ENCODE results near the gene MYO1E.

MYO1E gene

GRCh38 chr15:59366333-59367021 is 6.2 kb downstream of the MYO1E start:
- DNase-seq (ENCODE audit: low read depth, low spot score): no peak
- Histone ChIP-seq H3K9ac (ENCODE audit: insufficient read length) (no peak overlapping the region), H3K4me3 (no peak overlapping the region), H3K9me3 (ENCODE audit: low read depth, low read length) (no peaks in the 10 kb centered on the region), H3K27ac (no peak overlapping the region), H3K36me3 (ENCODE audit: insufficient read depth, low read length) (no peaks in the 10 kb centered on the region)
- TF ChIP-seq POLR2AphosphoS5 (IDR thresholded peaks at IDR 0.05; ENCODE audit: borderline replicate concordance, low read depth, low read length) (no peak), EZH2 (IDR thresholded peaks at IDR 0.05) (no peak)

- Histone ChIP-seq H3K4me3 (no peak overlapping the region), H3K9me3 (ENCODE audit: low read depth, low read length) (no peaks in the 10 kb centered on the region), H3K36me3 (ENCODE audit: insufficient read depth, low read length) (no peaks in the 10 kb centered on the region), H3K9ac (ENCODE audit: insufficient read length) (no peak overlapping the region), H3K27ac (no peak overlapping the region)
- TF ChIP-seq POLR2AphosphoS5 (IDR thresholded peaks at IDR 0.05; ENCODE audit: borderline replicate concordance, low read depth, low read length) (no peak), EZH2 (IDR thresholded peaks at IDR 0.05) (no peak), FOXP2 (optimal IDR thresholded peaks at IDR 0.05; ENCODE audit: control extremely low read depth, extremely low read length, insufficient read depth) (no peak)
- no peak for DNase-seq (ENCODE audit: low read depth, low spot score)
Measured at GRCh38 chr15:59364248-59364647, 8.4 kb downstream of the MYO1E start.

- H3K9me3 ChIP-seq (ENCODE audit: low read depth, low read length): no peaks in the 10 kb centered on the region
- DNase-seq (ENCODE audit: low read depth, low spot score): no peak
- H3K36me3 ChIP-seq (ENCODE audit: insufficient read depth, low read length): no peaks in the 10 kb centered on the region
- no peak overlapping the region for H3K4me3 ChIP-seq
- no peak overlapping the region for H3K27ac ChIP-seq
- no peak for TF ChIP-seq EZH2 (IDR thresholded peaks at IDR 0.05)
- TF ChIP-seq POLR2AphosphoS5 (IDR thresholded peaks at IDR 0.05; ENCODE audit: borderline replicate concordance, low read depth, low read length): no peak
- TF ChIP-seq FOXP2 (optimal IDR thresholded peaks at IDR 0.05; ENCODE audit: control extremely low read depth, extremely low read length, insufficient read depth): no peak
- no peak overlapping the region for H3K9ac ChIP-seq (ENCODE audit: insufficient read length)
Measured at GRCh38 chr15:59362331-59362730, 10.3 kb downstream of the MYO1E start.

GRCh38 chr15:59360896-59361295 is 11.8 kb downstream of the MYO1E start:
- Histone ChIP-seq H3K9ac (ENCODE audit: insufficient read length) (no peak overlapping the region), H3K4me3 (no peak overlapping the region), H3K36me3 (ENCODE audit: insufficient read depth, low read length) (no peaks in the 10 kb centered on the region), H3K27ac (no peak overlapping the region), H3K9me3 (ENCODE audit: low read depth, low read length) (no peaks in the 10 kb centered on the region)
- TF ChIP-seq EZH2 (IDR thresholded peaks at IDR 0.05): no peak
- TF ChIP-seq FOXP2 (optimal IDR thresholded peaks at IDR 0.05; ENCODE audit: control extremely low read depth, extremely low read length, insufficient read depth): no peak
- no peak for TF ChIP-seq POLR2AphosphoS5 (IDR thresholded peaks at IDR 0.05; ENCODE audit: borderline replicate concordance, low read depth, low read length)
- no peak for DNase-seq (ENCODE audit: low read depth, low spot score)

GRCh38 chr15:59360305-59360704 is 12.4 kb downstream of the MYO1E start:
- DNase-seq (ENCODE audit: low read depth, low spot score): no peak
- H3K36me3 ChIP-seq (ENCODE audit: insufficient read depth, low read length): no peaks in the 10 kb centered on the region
- TF ChIP-seq POLR2AphosphoS5 (IDR thresholded peaks at IDR 0.05; ENCODE audit: borderline replicate concordance, low read depth, low read length): no peak
- TF ChIP-seq FOXP2 (optimal IDR thresholded peaks at IDR 0.05; ENCODE audit: control extremely low read depth, extremely low read length, insufficient read depth): no peak
- no peak for TF ChIP-seq EZH2 (IDR thresholded peaks at IDR 0.05)
- H3K27ac ChIP-seq: no peak overlapping the region
- H3K9ac ChIP-seq (ENCODE audit: insufficient read length): no peak overlapping the region
- H3K4me3 ChIP-seq: no peak overlapping the region
- no peaks in the 10 kb centered on the region for H3K9me3 ChIP-seq (ENCODE audit: low read depth, low read length)

- TF ChIP-seq FOXP2 (optimal IDR thresholded peaks at IDR 0.05; ENCODE audit: control extremely low read depth, extremely low read length, insufficient read depth) (no peak), POLR2AphosphoS5 (IDR thresholded peaks at IDR 0.05; ENCODE audit: borderline replicate concordance, low read depth, low read length) (no peak), EZH2 (IDR thresholded peaks at IDR 0.05) (no peak)
- no peak overlapping the region for H3K4me3 ChIP-seq
- H3K9ac ChIP-seq (ENCODE audit: insufficient read length): no peak overlapping the region
- H3K27ac ChIP-seq: no peak overlapping the region
- DNase-seq (ENCODE audit: low read depth, low spot score): no peak
- no peaks in the 10 kb centered on the region for H3K36me3 ChIP-seq (ENCODE audit: insufficient read depth, low read length)
- no peaks in the 10 kb centered on the region for H3K9me3 ChIP-seq (ENCODE audit: low read depth, low read length)
Measured at GRCh38 chr15:59355730-59356129, 16.9 kb downstream of the MYO1E start.

- Histone ChIP-seq H3K36me3 (ENCODE audit: insufficient read depth, low read length) (no peaks in the 10 kb centered on the region), H3K9ac (ENCODE audit: insufficient read length) (no peak overlapping the region), H3K4me3 (no peak overlapping the region), H3K27ac (no peak overlapping the region), H3K9me3 (ENCODE audit: low read depth, low read length) (no peaks in the 10 kb centered on the region)
- TF ChIP-seq POLR2AphosphoS5 (IDR thresholded peaks at IDR 0.05; ENCODE audit: borderline replicate concordance, low read depth, low read length) (no peak), FOXP2 (optimal IDR thresholded peaks at IDR 0.05; ENCODE audit: control extremely low read depth, extremely low read length, insufficient read depth) (no peak), EZH2 (IDR thresholded peaks at IDR 0.05) (no peak)
- no peak for DNase-seq (ENCODE audit: low read depth, low spot score)
Measured at GRCh38 chr15:59354417-59355031, 18.1 kb downstream of the MYO1E start.

GRCh38 chr15:59353994-59354416 is 18.7 kb downstream of the MYO1E start:
- Histone ChIP-seq H3K9ac (ENCODE audit: insufficient read length) (no peak overlapping the region), H3K4me3 (no peak overlapping the region), H3K36me3 (ENCODE audit: insufficient read depth, low read length) (no peaks in the 10 kb centered on the region), H3K9me3 (ENCODE audit: low read depth, low read length) (no peaks in the 10 kb centered on the region), H3K27ac (no peak overlapping the region)
- TF ChIP-seq EZH2 (IDR thresholded peaks at IDR 0.05): no peak
- no peak for TF ChIP-seq POLR2AphosphoS5 (IDR thresholded peaks at IDR 0.05; ENCODE audit: borderline replicate concordance, low read depth, low read length)
- no peak for TF ChIP-seq FOXP2 (optimal IDR thresholded peaks at IDR 0.05; ENCODE audit: control extremely low read depth, extremely low read length, insufficient read depth)
- DNase-seq (ENCODE audit: low read depth, low spot score): no peak
